HG02884 (cell line): ENCODE measurements around the gene PPM1K.

Experiments used
- ATAC-seq: cut with Tn5 transposase; IDR thresholded peaks from one replicate; pipeline ENCODE4 v1.9.1; 2021; ENCODE audit warnings: mild to moderate bottlenecking, moderate library complexity; ENCODE audit not compliant: unreplicated experiment

The PPM1K gene

DNA sequence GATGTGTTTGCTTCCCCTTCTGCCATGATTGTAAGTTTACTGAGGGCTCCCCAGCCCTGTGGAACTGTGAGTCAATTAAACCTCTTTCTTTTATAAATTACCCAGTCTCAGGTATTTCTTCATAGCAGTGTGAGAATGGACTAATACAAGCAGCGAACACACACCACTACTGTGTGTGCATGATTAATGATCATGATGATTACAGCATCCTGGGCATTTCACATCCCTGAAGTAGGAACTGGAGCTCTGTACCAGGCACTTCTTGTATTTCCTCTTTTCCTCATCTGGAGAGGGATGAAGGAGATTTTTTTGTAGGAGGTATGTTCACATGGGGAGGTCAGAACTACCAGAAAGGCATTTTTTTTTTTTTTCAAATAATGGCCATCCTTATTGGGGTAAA is 60.8 kb downstream of the PPM1K start:
- no peak for ATAC-seq

DNA sequence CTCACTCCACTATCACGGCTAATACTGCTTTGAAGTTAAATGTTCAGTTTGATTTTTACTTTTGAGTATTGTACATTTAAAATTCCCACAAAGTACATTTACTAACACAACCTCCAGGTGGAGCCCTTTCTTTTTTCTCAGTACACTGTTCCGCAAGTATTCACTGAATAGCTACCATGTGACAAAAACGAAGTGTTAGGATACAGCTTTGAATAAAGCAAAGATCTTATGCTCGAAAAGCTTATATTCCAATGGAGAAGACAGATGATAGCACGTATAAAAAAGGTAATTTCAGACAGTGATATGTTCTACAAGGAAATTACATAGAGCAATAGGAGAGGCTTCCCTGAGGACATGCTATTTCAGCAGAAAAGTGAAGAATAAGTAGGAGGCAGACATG is 65.3 kb downstream of the PPM1K start:
- ATAC-seq = peak; percentile 85

DNA sequence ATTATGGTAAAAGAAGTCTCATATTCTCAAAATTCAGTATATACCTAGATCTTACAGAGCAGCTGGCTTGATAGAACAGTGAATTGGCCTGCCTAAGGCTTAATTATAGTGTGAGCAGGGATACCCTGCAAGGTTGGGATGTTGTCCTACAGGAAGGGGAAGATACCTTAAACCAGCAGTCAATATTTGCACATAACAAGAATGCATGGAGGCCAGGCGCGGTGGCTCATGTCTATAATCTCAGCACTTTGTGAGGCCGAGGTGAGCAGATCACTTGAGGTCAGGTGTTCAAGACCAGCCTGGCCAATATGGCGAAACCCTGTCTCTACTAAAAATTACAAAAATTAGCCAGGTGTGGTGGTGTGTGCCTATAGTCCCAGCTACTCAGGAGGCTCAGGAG is 67.2 kb downstream of the PPM1K start:
- no peak for ATAC-seq

DNA sequence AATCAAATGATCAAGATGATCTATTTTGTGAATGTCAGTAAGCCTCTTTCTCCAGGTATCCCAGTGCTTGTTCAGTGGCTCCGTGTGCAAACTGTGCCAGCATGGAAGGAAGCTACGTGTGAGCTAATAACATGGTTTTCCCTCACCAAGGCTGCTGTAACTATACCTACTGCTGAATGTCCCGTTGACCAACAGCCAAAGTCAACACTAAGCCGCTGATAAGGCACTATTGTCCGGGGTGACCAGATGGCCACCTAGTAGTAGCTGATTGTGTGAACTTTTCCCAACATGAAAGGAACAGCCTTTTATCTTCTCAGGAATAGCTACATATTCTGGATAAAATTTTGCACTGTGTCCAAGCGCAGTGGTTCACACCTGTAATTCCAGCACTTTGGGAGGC is 68.0 kb downstream of the PPM1K start:
- ATAC-seq = no peak

DNA sequence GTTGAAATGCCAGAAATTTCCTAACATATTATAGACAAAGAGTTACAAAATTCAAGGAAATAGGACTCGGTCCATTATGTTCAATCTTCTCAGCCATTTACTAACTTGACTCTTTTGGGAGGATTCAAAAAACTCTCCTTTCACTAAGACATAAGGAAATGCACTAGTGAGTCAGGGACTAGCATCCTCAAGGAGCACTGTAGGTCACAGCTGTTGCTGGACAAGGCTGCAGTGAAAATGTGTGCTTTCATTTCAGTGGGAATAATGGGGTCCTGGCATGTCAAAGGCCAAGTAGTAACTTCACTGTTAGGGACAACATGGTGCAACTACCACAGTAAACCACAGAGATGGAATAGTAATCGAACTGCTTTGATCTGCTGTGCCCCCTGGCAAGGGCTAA is 69.0 kb downstream of the PPM1K start:
- no peak for ATAC-seq

DNA sequence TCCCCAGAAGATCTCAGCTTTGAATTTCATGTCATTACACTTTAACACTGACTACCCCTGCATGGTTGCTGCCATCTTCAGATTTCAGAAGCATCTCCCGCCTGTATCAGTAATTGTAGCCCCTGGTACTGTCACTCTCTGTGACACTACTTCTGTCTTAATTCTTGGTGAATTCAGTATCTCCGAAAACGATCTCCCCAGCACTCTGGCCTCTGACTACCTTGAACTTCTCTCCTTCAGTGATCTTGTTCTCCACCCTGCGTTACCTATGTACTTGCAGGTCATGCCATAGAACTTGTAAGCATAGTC is 72.2 kb downstream of the PPM1K start:
- ATAC-seq = no peak

- ATAC-seq = peak; percentile 72
Observed at GRCh38 chr4:88211473-88212252, 72.7 kb downstream of the PPM1K start.

DNA sequence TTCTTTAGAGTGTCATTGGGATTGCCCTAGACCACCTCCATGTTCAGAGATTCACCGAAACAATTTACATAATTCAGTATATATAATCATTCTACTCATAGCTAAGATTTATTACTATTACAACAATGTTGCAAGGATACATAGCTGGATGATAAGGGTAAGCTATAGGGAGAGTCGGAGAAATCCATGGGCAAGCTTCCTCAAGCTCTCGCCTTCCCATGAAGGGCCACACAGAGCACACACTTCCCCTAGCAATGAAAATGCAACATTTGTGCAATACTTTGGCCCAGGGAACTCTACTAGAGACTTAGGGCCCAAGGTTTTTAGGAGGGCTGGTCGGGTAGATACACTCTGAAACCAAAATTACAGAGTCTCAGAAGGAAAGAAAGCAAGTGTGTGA is 76.2 kb downstream of the PPM1K start:
- ATAC-seq = no peak
